HCT116 (cell line): ENCODE data around the gene WNT7B.

Experiments used
- ATF3 ChIP-seq: IDR thresholded peaks from 2 replicates; pipeline ENCODE4 v1.6.1; 2012
- CTCF ChIP-seq, 3 experiments: fragments of 200-600 bp in 1 of 3; sonication (generic) in 1 of 3; IDR thresholded peaks in 2 of 3; conservative IDR thresholded peaks in 1 of 3; 2 replicates each; pipeline ENCODE4 v1.5.1; 2012 to 2017; ENCODE audit warnings: low read depth in 2 of 3, low read length in 2 of 3, antibody characterized with exemption in 1 of 3, borderline replicate concordance in 1 of 3, control low read depth in 1 of 3, mild to moderate bottlenecking in 1 of 3, mixed read lengths in 1 of 3, mixed run types in 1 of 3, moderate library complexity in 1 of 3; ENCODE audit not compliant: insufficient read depth in 1 of 3
- EGR1 ChIP-seq: IDR thresholded peaks from 2 replicates; pipeline ENCODE4 v1.6.1; 2012; ENCODE audit warnings: low read depth
- EZH2 ChIP-seq: fragments of 200-600 bp; sonication (generic); IDR thresholded peaks from 2 replicates; pipeline ENCODE4 v1.6.1; 2017; ENCODE audit warnings: antibody characterized with exemption, mixed run types
- MAX ChIP-seq: IDR thresholded peaks from 2 replicates; pipeline ENCODE4 v1.6.1; 2012
- POLR2A ChIP-seq: IDR thresholded peaks from 2 replicates; pipeline ENCODE4 v1.7.0; 2011; ENCODE audit warnings: borderline replicate concordance; ENCODE audit not compliant: insufficient read depth, insufficient read length; ENCODE audit errors: extremely low read depth

- TF ChIP-seq CTCF (IDR thresholded peaks at IDR 0.05 in 2 of 3, conservative IDR thresholded peaks at IDR 0.05 in 1 of 3; ENCODE audit: borderline replicate concordance in 1 of 3, insufficient read depth in 1 of 3, low read depth in 2 of 3, low read length in 2 of 3) (no peak), ATF3 (no peak), EZH2 (no peak), MAX (no peak), POLR2A (no peak), EGR1 (no peak)
Observed at GRCh38 chr22:45892681-45893461, 84.1 kb downstream of the WNT7B start.
